GM19372 (cell line): ENCODE data around the gene KIF16B.
"Not testable (repeated sequence)": the region's sequence is repeated elsewhere in the genome, so short reads cannot be mapped to it uniquely, and the experiment has no call there.

Source experiments
- ATAC-seq: cut with Tn5 transposase; IDR thresholded peaks from one replicate; pipeline ENCODE4 v1.9.1; 2021; ENCODE audit warnings: mild to moderate bottlenecking, low read depth, moderate library complexity; ENCODE audit not compliant: unreplicated experiment

Gene KIF16B

DNA sequence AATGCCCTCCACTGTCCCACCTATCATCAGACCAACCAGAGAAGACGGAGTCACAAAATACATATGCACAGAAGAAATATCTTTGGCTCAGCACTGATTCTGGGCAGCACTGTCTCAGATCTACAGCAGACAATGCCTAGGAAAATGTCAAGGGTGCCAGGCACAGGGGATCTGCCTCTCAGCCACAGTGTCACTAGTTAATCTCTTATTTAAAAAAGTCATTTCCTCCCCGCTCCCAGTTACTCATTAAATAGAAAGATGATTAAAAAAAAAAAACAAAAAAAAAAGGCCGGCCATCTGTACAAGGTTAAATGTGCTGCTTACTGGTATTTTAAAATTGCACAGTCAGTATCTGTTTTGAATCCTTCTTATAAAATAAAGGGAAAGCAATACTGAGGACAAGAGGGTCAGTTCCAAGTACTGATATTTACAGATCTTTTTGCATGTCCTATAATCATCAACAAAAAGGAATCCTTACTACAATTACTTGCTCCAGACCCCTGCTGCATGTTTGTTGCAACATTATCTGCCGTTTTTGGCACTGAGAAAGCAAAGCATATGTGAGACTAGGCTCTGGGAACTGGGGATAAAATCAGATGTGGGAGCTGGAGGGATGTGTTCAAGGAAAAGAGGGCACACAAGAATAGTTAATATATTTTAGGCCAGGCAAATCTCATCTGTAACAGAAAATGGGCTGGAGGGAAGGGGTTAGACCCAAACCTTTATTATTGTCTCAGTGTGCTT is 299.3 kb downstream of the KIF16B start:
- ATAC-seq = no peak

DNA sequence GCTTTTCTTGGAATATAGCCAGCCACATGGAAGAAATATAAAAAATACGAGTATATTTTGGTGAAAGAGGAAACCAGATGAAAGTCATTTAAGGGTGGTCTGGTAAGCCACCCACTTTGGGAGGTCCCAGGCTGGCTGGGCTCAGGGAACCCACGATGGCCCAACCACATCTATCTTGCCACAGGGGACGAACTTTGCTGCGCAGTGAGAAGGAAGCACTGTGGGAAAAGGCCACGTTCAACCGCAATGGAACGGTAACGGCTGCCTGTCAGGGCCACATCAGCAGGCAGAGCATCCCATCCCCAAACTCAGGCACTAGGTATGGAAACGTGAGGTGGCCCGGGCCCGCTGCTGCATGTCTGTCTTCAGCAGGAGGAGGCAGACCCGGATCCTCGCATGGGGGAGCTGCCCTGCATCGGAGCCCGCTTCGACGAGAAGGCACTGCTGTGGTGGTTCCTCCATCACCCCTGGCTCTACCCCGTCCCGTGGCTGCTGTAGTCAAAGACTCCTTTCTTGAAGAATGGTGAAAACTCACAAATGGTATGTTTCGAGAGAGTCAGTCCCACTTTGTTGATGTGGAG is 300.4 kb downstream of the KIF16B start:
- no peak for ATAC-seq

DNA sequence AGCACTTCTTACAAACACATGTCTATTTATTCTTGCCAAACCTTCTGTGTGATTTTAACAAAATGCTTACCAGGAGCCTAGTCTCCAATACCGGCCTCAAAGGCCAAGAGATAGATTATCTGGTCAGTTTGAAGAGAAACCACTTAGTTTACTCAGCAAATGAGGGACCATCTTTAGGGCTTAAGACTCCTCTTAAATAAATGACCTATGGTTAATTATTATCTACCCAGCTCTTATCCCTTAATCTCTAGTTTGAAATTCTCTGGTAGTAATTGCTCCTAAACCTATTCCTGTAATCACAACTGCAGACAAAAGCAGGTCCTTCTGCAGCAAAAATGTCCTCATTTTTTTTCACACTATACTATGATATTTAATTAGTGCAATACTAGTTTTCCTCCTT is 301.8 kb downstream of the KIF16B start:
- no peak for ATAC-seq

DNA sequence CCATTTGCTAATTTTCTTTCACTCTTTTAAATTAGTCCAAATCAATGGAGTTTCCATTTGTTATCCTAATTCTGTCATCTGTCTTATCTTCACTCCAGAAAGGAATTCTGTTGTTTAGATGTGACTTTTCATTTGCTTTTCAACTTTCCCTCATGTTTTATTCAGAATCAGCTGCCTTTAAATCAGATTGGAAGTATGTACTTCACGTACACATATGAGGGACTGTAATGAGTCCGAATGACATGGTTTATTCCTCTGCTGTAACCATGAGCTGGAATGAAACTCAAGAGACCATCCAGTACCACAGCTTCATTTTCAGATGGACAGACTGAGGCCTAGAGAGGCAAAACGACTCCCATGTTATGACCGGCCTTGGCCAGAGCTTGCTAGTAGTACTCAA is 302.3 kb downstream of the KIF16B start:
- ATAC-seq = no peak

DNA sequence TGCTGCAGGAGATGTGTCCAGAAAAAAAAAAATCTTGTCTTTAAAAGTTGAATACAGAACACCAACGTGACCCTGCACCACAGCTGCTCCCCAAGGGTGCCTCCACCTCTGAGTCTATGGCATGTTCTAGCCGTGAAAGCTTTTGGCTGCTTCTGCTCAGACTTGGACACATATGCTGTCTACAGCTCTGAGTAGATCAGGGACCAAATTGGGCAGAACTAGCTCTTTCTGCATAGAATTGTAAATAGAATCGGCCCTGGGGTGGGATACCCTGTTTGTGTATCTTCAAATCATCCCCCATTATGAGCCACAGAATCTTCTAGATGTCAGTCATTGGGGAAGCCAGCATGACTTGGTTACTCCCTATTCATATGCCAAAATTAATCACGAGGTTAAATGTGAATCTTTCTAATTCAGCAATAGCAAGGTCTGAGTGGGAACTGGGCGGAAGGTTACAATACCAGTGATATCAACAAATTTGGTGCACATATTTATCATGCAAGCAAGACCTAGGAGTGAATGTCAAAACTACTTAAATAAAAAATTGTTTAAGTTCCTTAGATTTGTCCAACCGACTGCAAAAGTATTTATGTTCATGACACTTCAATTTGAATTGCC is 302.8 kb downstream of the KIF16B start:
- no peak for ATAC-seq

DNA sequence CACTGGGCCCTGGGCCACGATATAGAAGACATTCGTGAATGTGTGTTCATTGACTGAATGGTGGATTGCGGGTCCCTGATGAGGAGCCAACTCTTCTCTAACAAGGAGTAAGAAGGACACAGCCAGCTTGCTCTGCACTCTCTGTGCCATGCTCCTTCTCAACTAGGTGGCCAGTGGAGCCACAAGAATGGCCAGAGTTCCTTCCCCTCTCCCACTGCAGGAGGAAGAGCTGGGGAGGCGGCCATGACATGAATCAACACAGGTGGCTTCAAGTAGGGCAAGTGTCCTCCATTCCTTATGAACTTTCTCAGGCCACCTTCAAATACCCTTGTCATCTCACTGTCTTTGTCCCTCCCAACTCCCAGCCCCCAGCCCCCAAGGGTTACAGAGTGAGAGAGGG is 305.7 kb downstream of the KIF16B start:
- ATAC-seq = no peak

DNA sequence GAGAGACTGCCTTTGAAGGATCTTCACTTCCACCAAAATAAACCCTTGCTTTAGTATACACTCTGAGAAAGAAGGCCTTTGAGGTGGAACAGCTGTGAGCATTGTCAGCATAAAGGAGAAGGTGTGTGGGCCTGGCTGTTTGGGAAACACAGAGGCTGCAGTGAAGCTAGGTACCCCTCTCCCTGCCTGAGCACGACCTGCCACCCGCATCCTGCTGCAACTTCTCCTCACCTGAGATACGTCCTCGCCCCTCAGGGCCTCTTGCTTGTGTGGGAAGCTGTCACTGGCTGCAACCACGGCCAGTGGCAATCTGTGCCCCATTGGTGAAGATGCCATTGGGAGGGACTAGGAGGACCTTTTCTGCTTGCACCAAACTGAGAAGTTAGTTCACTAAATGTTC is 307.9 kb downstream of the KIF16B start:
- ATAC-seq = no peak

DNA sequence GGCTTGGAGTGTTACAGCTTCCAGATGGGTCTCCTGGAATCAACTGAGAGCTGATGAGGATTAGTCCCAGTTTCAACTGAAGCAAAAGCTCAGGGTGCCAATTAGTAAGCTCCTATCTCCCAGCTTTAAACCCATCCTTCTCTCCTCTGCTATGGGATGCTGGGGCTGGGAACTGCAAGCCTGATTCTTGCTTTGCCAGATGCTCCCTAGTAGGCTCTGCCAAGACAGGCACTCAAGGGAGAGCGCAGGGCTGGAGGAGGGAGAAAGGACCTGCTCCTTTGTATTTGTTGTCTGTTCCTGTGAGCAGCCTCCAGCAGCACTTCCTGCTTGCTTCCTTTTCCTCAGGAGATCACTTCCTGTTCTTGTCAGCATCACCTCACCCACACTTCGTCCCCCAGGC is 309.7 kb downstream of the KIF16B start:
- no peak for ATAC-seq

DNA sequence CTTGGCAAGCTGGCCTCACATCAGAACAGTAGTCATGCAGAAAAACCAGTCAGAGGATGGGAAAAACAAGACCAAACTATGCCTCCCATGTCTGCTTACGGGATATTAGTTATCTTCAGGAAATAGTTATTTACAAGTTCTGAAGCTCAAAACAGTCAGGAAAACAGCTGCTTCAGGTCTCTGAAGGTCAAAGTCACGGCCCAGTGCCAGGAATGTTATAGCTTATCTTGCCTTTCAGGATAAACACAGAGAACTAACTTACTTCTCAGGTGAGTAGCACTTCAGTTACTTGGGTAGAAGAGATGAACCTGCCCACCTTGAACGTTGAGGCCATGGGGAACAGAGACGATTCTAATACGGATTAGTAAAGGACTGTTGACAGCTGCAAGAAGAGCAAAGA is 310.7 kb downstream of the KIF16B start:
- no peak for ATAC-seq

DNA sequence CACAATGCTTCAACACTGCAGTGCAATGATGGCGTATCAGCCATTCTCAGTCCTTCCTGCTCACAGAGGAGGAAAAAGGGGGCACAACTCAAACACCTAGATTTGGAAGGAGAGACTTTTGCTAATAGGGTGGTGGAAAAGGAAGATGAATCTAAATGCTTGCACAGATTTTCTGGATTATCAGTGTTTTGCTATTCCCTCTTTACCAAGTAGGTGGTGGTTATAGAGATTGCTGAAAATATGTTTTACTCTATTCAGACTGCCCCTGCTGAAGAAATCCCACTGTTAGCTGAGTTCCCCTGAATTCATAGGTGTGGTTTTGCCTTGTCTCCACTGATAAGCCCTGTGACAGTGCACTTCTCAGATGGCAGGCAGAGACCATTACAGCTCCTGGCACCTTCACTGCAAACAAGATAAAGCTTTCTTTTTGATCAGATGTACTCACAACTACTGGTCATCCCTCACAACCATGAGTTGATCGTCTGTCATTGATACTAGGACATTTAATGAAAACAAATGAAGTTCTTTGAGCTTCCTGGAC is 311.4 kb downstream of the KIF16B start:
- ATAC-seq = no peak

DNA sequence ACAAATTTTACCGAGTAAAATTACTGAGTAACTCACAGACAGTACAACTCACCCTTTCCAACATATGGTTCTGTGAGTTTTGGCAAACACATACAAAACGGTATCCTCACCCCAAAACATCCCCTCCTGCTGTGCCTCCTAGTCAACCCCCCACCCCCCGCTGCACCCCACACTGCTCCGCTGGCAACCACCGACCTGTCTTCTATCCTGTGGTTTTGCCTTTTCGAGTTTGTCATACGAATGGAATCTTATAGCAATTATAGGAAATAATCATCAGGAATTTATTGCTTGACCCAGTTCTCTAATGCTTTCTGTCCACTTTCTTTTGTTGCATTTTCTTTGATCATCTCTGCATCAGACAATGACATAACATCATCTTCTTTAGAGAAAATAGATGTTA is 312.3 kb downstream of the KIF16B start:
- no peak for ATAC-seq

DNA sequence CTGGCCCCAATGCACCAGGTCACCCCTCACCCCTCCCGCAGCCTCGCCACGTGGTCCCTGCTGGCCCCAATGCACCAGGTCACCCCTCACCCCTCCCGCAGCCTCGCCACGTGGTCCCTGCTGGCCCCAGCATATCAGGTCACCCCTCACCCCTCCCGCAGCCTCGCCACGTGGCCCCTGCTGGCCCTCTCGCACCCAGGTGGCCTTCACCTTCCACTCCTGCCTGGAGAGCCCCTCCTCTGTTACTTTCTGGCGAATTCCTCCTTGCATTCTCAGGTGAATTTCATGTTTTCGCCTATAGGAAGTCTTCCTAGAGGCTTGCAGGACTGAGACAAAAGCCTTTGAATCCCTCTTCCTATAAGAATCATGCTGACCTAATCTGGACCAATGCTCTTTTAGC is 313.1 kb downstream of the KIF16B start:
- ATAC-seq = not testable (repeated sequence)

DNA sequence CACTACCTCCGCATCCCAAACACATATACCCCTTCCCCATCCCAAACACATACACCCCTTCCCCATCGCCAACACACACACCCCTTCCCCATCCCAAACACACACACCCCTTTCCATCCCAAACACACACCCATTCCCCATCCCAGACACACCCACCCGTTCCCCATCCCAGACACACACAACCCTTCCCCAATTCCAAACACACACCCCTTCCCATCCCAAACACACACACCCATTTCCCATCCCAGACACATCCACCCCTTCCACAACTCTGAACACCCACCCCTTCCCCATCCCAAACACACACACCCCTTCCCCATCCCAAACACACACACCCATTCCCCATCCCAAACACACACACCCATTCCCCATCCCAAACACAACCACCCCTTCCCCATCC is 314.5 kb downstream of the KIF16B start:
- ATAC-seq = no peak

DNA sequence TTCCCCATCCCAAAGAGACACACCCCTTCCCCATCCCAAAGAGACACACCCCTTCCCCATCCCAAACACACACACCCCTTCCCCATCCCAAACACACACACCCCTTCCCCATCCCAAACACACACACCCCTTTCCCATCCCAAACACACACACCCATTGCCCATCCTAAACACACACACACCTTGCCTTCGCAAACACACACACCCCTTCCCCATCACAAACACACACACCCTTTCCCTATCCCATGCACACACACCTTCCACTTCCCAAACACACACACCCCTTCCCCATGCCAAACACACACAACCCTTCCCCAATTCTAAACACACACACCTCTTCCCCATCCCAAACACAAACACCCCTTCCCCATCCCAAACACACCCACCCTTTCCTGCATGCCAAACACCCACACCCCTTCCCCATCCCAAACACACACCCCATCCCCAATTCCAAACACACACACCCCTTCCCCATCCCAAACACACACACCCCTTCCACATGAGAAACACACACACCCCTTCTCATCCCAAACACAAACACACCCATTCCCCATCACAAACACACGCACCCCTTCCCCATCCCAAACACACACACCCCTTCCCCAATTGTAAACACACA is 315.3 kb downstream of the KIF16B start:
- no peak for ATAC-seq

DNA sequence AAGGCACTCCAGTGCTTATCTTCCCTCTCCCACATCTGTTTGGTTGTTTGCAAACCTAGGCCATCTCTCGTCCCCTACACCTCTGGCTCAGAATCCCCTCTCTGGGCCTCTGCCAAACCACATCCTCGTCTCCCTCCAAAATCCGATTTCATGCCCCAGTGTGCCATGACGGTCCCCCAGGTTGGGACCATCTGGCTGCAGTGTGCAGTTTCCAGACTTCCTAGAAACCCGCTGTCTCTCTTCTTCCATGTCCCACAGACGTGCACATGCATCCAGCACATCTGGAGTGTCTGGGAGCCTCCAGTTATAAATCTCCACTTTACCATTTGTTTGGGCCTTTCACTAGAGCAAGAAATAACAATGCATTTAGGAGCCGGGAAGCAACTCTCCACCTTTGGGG is 316.2 kb downstream of the KIF16B start:
- no peak for ATAC-seq

DNA sequence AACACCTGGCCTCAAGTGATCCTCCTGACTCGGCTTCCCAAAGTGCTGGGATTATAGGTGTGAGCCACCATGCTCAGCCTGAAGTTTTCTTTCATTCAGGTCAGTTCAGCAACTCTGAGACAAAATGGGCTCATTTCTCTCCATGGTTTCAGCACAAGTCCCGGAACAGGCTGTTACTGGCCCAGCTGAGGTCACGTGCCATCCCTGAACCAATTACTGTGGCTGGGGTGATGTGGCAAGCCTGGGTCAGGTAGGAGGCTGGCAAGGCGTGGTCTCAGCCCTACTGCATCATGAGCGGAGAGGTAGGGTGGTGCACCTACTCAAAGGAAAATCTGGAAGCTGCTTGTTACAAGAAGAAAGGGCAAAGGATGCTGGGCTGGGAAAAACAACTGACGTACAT is 326.4 kb downstream of the KIF16B start:
- no peak for ATAC-seq

DNA sequence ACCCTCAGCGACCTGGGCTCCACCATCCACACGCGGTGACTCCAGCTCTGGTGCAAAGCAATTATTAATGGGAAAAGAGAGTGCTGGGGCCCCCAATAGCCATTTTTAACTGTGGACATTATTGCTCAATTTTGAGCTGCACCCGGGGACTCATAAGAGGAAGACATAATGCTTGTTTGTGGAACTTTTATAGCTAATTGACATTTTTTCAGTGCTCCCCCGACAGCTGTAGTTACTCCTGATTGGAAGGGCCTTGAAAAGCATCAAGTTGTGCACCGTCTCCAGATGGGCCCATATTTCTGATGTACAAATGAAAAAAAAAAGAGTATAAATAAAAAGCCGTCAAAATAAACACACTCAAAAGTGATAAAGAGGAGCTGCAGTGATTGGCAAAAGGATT is 327.0 kb downstream of the KIF16B start:
- ATAC-seq = no peak

DNA sequence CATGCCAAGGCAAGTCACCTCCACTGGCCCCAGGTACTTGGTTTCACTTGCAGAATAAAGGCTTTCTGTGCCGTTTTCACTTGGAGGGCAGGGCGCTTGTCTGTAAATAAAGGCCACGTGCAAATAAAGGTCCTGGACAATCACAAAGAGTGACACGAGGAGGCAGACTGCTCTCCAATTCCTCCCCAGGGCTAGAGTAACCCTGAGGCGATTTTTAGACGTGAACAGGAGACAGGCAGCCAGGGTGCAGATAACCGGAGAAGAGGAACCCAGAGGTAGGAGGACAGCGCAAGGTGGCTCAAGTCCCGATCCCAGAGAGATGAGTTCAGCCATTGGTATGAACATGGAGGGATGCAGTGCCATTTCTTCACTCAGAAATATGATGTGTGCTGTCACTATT is 327.4 kb downstream of the KIF16B start:
- no peak for ATAC-seq

DNA sequence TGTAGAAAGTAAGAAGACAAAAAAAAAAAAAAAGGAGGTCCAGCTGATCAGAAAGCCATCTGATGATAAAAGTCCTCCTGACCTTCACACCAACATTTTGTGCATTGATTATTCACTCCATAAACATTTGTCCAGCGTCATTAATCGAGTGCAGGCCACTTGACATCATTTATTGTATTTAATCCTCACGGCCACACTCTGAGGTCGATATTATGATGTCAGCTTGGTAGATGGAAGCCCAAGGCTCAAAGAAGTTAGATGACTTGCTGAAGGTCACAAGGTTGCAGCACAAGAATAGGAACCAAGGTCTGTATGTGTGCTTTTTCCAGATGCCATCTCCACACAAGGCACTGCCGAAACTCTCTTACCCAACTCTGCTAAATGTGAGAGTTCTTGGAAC is 328.4 kb downstream of the KIF16B start:
- ATAC-seq = no peak

DNA sequence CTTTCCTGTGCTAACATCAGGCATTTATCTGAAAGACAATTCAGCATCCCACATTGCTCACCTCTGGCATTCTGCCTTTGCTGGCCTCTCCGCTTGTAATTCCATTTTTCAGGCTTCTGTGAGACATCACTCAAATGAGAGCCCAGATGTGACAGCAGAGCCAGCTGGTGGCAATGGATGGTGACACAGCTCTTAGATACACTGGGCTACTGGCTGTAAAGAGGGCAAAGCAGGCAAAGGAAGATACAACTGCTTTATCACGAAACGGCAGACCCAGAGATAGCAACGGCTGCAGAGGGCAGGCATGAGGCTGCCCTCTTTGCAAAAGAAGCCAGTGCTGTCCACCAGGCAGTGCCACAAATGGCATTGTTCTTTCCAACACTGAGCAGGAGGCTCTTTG is 329.8 kb downstream of the KIF16B start:
- no peak for ATAC-seq

DNA sequence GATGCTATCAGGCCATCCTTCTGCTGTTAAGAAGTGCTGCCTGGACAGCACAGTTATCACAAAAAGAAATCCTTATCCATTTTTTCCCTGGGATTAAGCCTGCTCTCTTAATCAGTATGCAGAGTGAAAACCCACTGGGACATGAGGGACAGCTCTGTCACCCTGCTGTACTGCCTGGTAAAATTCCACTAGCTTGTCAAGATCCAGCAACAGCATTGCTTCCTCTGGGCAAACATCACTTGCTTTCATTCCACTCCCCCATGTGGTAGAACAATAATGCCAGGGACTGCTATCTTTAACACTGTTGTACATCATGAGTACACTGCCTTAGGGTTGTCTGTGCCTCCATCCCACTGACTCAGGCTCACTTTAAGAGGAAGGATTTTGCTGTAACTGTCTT is 331.3 kb downstream of the KIF16B start:
- ATAC-seq = no peak
